Limb (tissue), 2 donors: ENCODE results near the gene UBA6.
"Not testable (repeated sequence)": the region's sequence is repeated elsewhere in the genome, so short reads cannot be mapped to it uniquely, and the experiment has no call there.

Source experiments
- DNase-seq, 2 donors: peaks; one replicate each; pipeline ENCODE4 v3.0.0-alpha.2; 2016; ENCODE audit errors: extremely low spot score in 2 of 2

The UBA6 gene

GRCh38 chr4:67674098-67674497, 26.9 kb downstream of the UBA6 start:
- DNase-seq: no peak

DNA sequence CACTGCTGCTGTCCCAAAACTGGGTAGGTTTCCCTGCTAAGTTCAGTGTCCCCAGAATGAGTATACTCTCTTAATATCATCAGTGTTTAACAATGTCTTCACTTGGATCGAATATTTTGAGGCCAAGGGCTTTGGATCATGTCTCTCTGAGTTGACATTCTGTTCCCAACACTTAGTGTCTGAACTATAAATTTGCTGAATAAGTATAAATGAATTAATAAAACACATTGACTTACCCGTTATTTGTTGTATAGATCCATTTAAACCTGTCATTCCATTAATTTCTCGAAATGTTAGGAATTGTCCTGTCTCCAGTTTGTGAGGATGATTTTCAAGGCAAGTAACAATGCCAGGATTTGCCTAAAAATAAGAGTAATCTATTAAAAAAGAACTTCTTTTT, 32.6 kb downstream of the UBA6 start:
- DNase-seq: no peak

- no peak for DNase-seq
These were observed 40.5 kb downstream of the UBA6 start for GRCh38 chr4:67660418-67660817.

- DNase-seq: no peak
These were observed 41.9 kb downstream of the UBA6 start for GRCh38 chr4:67659065-67659464.

GRCh38 chr4:67658302-67658701, 42.7 kb downstream of the UBA6 start:
- DNase-seq: no peak

GRCh38 chr4:67651536-67651935, 49.4 kb downstream of the UBA6 start:
- no peak for DNase-seq

DNA sequence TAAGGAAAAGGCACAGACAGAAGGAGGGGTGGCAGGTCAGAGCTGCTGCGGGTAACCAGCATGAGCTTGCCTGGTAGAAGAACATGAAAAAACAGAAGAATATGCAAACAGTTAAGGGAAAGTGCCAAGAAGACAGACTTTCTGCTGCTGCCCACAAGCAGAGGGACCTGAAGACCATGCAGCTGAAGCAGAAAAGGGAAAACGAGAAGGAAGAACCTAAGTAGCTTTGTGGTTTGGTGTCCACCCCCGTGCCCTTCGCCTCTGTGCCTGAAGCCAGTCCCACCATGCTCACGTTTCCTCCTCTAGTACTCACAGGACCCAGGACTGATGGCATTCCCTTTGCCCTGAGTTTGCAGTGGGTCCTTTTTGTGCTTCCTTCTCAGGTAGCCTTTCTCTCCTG, 62.8 kb downstream of the UBA6 start:
- no peak for DNase-seq

- DNase-seq: not testable (repeated sequence)
These were observed 64.0 kb downstream of the UBA6 start for GRCh38 chr4:67636978-67637377.

- no peak for DNase-seq
These were observed 65.6 kb downstream of the UBA6 start for GRCh38 chr4:67635331-67635730.

GRCh38 chr4:67634741-67635140, 66.2 kb downstream of the UBA6 start:
- no peak for DNase-seq

- DNase-seq: no peak
These were observed 68.5 kb downstream of the UBA6 start for GRCh38 chr4:67632492-67632891.

- DNase-seq: no peak
These were observed 76.0 kb downstream of the UBA6 start for GRCh38 chr4:67624939-67625338.

DNA sequence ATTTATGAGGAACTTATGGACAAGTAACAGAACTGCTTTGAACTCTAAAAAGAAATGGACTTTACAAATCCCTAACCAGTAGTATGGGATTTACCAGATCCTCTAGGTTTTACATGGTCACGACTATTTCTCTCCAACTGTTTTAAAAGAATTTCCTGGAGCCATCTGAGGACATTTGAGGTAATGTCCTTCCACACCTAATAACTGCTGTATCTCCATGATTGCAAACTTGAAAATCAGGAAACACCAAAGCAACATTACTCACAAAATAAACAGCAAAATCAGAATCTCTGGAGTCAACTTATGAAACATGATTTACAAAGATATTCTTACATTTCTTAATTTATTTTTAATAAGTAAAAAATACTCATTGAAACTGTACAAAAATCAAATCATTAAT, 84.5 kb downstream of the UBA6 start:
- no peak for DNase-seq

- DNase-seq: no peak
These were observed 85.8 kb downstream of the UBA6 start for GRCh38 chr4:67615119-67615518.

- DNase-seq: no peak
These were observed 86.8 kb downstream of the UBA6 start for GRCh38 chr4:67614186-67614585.

DNA sequence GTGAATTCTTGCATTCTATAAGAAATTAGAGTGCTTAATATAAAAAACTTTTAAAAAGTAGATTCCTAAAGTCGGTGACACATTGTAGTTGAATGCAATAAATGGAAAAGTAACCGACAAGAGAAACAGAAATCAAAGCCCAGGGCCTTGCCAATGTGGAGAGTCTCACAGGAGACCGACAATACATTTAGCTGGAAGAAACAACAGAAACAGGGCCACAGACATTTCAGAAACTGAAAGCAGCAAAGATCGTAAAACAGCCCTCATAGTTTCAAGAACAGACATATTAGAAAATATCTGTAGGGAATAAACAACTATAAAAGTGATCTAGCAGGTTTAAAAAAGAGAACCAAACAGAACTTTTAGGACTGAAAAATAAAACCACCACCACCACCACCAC, 92.9 kb downstream of the UBA6 start:
- DNase-seq: no peak

GRCh38 chr4:67604749-67605148, 96.2 kb downstream of the UBA6 start:
- no peak for DNase-seq

GRCh38 chr4:67604029-67604381, 97.0 kb downstream of the UBA6 start:
- DNase-seq: no peak

DNA sequence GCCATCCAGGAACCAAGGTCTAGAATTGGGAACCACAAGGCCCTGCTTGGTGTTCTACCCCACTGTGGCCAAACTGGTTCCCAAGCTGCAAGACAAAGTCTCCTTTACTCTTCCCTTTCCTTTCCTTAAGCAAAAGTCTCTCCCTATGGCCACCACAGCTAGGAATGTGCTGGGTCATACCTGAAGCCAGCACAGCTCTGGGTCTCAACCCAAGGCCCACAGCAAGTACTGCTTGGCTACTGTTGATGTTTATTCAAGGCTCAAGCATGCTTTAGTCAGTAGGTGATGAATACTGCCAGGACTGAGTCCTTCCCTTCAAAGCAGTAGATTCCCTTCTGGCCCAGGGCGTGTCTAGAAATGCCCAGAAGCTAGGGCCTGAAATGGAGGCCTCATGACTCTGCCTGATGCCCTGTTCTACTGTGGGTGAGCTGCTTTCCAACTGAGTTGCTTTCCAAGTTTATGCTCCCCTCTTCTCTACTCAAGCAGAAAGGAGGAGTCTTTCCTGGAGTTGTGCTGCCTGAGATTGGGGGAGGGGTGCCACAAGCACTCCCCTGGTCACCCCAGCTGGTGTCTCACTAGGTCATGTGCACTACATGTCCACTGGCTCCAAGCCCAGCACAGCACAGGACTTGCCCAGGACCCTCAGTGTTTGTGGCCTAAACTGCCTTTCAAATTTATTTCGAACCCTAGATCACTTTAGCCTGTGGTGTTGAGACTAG, 97.5 kb downstream of the UBA6 start:
- no peak for DNase-seq

DNA sequence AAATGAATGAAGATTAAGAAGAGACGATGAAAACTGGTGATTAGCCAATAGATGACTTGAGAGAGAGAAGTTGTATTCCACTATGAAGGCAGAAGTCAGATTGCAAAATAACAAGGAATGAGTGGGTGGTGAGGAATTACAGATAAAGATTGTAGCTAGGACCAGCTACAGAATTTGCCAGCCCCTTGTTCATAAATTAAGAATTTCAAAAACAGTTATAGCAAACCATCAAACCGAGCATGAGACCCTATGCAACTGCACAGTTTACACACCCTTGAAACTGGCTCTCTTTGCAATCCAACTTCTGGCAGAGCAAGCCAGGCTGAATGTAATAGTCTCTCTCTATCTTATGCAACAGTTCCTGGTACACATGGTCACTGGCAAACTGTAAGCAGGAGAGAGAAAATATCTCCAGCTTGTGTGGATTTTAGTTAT, 107.2 kb downstream of the UBA6 start:
- DNase-seq: no peak

DNA sequence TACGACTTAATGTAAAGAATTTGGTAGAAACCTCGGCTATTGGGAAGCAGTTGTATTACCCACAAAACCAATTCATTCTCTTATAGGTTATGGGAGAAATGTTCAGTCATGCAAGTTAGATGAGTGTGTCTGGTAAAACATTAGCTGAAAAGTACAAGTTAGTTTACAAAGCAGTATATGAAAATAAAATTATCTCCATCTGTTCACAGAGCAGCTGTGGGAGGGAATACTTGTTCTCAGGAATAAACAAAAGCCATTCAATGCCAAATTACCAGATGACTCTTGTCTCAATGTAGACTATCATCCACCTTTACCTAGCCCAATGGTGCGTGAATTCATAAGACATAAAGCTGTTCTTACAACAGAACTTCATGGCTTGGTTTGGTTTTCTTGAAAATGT, 113.8 kb downstream of the UBA6 start:
- DNase-seq: no peak

GRCh38 chr4:67584496-67584895, 116.5 kb downstream of the UBA6 start:
- no peak for DNase-seq

DNA sequence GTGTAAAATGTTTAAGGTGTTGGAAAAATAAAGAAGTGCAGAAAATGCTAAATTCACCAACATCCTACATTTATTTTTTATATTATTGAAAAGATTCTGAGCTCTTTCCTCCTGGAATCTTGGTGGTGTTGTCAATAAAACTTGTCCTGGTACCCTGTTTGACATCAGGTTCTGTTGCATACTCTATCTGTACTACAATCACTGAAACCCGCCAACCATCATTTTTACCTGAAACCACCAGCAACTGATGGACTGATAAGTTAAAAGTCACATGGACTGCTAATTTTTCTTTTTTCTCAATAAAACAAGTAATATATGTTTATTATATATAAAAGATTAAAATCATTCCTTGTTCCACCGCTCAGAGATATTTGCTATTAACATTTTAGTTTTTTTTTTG, 119.0 kb downstream of the UBA6 start:
- no peak for DNase-seq
